Activated CD8-positive, alpha-beta T cell treated with anti-CD3 and anti-CD28 coated beads for 36 hours (primary cell): Measurements from ENCODE around the gene GPX2. TPM values are rescaled to one million over a fixed set of nuclear protein-coding genes. Genes with fewer than 3 reads are reported as not detected.

ENCODE experiments used
- ATAC-seq: fragments of 200-7000 bp; cut with Tn5 transposase; one replicate; pipeline ENCODE4 v1.10.0; 2021; ENCODE audit warnings: mild to moderate bottlenecking, moderate library complexity
- CTCF ChIA-PET: fragments of 350-600 bp; sonication (Branson Sonifier 250); formaldehyde crosslinking; loops from one replicate; lab custom pipeline; 2021; ENCODE audit warnings: antibody characterized with exemption; lab: Charles Lee
- POLR2A ChIA-PET: fragments of 350-600 bp; sonication (Branson Sonifier 250); formaldehyde crosslinking; loops from one replicate; lab custom pipeline; 2021; ENCODE audit warnings: antibody characterized with exemption; lab: Charles Lee
- DNase-seq: peaks from one replicate; pipeline ENCODE4 v3.0.0-alpha.2; 2020
- H3K27ac Mint-ChIP-seq: one replicate; pipeline ENCODE4 v1.8.0; 2021; ENCODE audit warnings: mild to moderate bottlenecking, mixed read lengths
- H3K27me3 Mint-ChIP-seq: one replicate; pipeline ENCODE4 v1.8.0; 2021; ENCODE audit warnings: mixed read lengths
- H3K36me3 Mint-ChIP-seq: one replicate; pipeline ENCODE4 v1.8.0; 2021; ENCODE audit warnings: low read depth, mixed read lengths
- H3K4me1 Mint-ChIP-seq: one replicate; pipeline ENCODE4 v1.8.0; 2021; ENCODE audit warnings: low read depth, mixed read lengths
- H3K4me3 Mint-ChIP-seq: one replicate; pipeline ENCODE4 v1.8.0; 2021; ENCODE audit warnings: mild to moderate bottlenecking, moderate library complexity, mixed read lengths
- H3K9me3 Mint-ChIP-seq: one replicate; pipeline ENCODE4 v1.8.0; 2021; ENCODE audit warnings: mixed read lengths
- intact Hi-C: fragments of 100-400 bp; cut with micrococcal nuclease; formaldehyde crosslinking; loops from one replicate; pipeline ENCODE4 v1.10.0; 2022
- total RNA-seq, 2 experiments: library from RNA; stranded (reverse); gene quantifications; one replicate each; pipeline ENCODE4 v1.2.3, GENCODE V29; 2021
- TF ChIP-seq, protein P1 (sequence below): fragments of 200-600 bp; IDR thresholded peaks from one replicate; pipeline ENCODE4 v1.8.0; 2022; ENCODE audit warnings: antibody characterized with exemption, mild to moderate bottlenecking

GPX2 gene
- total RNA-seq, 2 experiments from 2014 or later: not detected

DNA sequence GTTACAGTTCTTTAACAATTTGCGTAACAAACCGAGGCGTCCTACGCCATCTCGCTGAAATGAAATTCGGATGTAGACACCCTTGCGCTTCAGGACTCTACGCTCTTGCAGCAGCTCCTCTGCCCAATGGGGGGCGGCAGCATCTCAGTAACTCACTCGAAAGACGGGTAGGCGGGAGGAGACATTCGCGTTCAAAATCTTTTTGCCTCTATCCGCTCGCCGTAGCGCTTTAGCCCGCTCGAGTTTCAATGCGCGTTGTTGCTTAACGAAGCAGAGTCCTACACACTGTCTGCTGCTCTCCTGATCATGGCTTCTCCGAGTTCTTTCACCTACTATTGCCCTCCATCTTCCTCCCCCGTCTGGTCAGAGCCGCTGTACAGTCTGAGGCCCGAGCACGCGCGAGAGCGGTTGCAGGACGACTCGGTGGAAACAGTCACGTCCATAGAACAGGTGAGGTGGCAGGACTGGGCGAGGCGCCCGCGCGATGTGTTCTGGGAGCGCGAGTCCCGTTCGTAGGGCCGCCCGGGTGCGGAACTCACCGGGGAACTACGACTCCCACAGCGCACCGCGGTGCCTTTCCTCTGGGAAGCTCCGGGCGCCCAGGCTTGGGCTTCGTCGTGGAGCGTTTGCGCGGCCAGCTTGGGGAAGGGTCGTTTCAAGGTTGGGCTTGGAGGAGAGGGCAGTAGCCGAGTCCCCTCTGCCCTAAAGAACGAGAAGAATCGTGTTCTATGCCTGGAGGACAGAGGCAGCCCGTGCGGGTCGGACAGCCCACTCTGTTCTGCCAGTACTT is 44.3 kb upstream of the GPX2 start, which contains the start of gene FNTB:
Gene FNTB, plus strand, starts transcription at position 248 of the 790 bp plus-strand sequence. Its CDS starts 59 bp downstream, at position 307.
- H3K36me3 Mint-ChIP-seq: peaks cover 24% of the 10 kb centered on the region

GRCh38 chr14:64983439-64984310 is 41.1 kb upstream of the GPX2 start:
- ATAC-seq: no peak
- Mint-ChIP-seq H3K4me1 (peaks cover 19% of the 10 kb centered on the region), H3K36me3 (peaks cover 2% of the 10 kb centered on the region), H3K4me3 (peak overlapping the region; percentile 65), H3K27ac (no peak overlapping the region), H3K9me3 (no peaks in the 10 kb centered on the region), H3K27me3 (peaks cover 7% of the 10 kb centered on the region)
- TF ChIP-seq, protein P1, sequence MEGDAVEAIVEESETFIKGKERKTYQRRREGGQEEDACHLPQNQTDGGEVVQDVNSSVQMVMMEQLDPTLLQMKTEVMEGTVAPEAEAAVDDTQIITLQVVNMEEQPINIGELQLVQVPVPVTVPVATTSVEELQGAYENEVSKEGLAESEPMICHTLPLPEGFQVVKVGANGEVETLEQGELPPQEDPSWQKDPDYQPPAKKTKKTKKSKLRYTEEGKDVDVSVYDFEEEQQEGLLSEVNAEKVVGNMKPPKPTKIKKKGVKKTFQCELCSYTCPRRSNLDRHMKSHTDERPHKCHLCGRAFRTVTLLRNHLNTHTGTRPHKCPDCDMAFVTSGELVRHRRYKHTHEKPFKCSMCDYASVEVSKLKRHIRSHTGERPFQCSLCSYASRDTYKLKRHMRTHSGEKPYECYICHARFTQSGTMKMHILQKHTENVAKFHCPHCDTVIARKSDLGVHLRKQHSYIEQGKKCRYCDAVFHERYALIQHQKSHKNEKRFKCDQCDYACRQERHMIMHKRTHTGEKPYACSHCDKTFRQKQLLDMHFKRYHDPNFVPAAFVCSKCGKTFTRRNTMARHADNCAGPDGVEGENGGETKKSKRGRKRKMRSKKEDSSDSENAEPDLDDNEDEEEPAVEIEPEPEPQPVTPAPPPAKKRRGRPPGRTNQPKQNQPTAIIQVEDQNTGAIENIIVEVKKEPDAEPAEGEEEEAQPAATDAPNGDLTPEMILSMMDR: peak; percentile 68
- ChIA-PET CTCF (interaction anchor here (0.9 to 3.5 kb wide), 11 partner anchors 10 to 171 kb away, joined by 3 to 18 read pairs (median 4); no protein-coding TSS in a partner anchor), POLR2A (interaction anchor here (0.6 kb wide), 1 partner anchor 43 kb away, joined by 3 read pairs; no protein-coding TSS in a partner anchor)
- peak; percentile 56 for DNase-seq
- intact Hi-C loops: loop anchor here (10.0 kb wide), 2 partner anchors 159 to 311 kb away; no protein-coding TSS in a partner anchor

More for the DNA sequence above, 44.3 kb upstream of the GPX2 start, which contains the start of gene FNTB:
- H3K27ac Mint-ChIP-seq: peak within 1 kb of the TSS; percentile 94
- ChIA-PET POLR2A (interaction anchor here (0.6 to 1.9 kb wide), 9 partner anchors 11 to 267 kb away, joined by 3 to 6 read pairs (median 3); partner anchors contain the start of gene CHURC1), CTCF (interaction anchor here (0.7 to 3.6 kb wide), 19 partner anchors 11 to 424 kb away, joined by 3 to 18 read pairs (median 4); partner anchors contain the start of gene CHURC1)
- peak within 1 kb of the TSS; percentile 78 for H3K4me3 Mint-ChIP-seq
- peaks cover 43% of the 10 kb centered on the region for H3K4me1 Mint-ChIP-seq
- H3K27me3 Mint-ChIP-seq: peaks cover 7% of the 10 kb centered on the region
- DNase-seq: peak; percentile 96
- no peaks in the 10 kb centered on the region for H3K9me3 Mint-ChIP-seq
- peak; percentile 94 for ATAC-seq
- TF ChIP-seq, protein P1: peak; percentile 75
- intact Hi-C loops: loop anchor here (5.0 to 10.0 kb wide), 3 partner anchors 115 to 308 kb away; partner anchors contain the start of gene MAX

DNA sequence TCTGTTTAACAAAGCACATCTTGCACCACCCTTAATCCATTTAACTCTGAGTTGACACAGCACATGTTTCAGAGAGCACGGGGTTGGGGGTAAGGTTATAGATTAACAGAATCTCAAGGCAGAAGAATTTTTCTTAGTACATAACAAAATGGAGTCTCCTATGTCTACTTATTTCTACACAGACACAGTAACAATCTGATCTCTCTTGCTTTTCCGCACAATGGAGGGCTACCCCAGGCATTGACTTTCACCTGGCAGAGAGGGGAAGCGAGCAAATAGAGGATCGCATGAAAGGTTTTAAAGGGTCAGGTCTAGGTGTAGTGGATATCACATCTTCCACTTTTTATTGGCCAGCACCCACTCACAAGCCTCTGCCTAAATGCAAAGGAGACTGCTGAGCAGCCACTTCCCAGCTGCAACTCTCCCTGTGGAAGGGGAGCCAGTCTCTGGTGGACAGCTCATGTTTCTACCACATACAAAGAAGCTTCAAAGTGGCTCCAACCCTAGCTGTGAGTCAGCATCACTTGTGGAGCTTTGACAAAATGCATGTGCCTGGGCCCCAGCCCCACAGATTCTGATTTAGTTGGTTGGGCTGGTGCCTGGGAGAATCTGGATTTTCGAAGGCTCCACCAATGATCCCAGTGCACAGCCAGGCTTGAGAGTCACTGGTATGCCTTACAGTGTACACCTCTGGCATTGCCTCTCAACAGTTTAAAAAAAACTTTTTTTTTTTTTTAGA is 37.0 kb upstream of the GPX2 start:
- Mint-ChIP-seq H3K9me3 (no peaks in the 10 kb centered on the region), H3K4me1 (peaks cover 6% of the 10 kb centered on the region), H3K27me3 (peaks cover 7% of the 10 kb centered on the region), H3K36me3 (no peaks in the 10 kb centered on the region), H3K27ac (no peak overlapping the region), H3K4me3 (no peak overlapping the region)
- no peak for ATAC-seq
- POLR2A ChIA-PET: no interaction called here
- DNase-seq: no peak
- intact Hi-C loops: loop anchor here (10.0 kb wide), 2 partner anchors 155 to 315 kb away; no protein-coding TSS in a partner anchor
- CTCF ChIA-PET: interaction anchor here (2.2 kb wide), 1 partner anchor 88 kb away, joined by 6 read pairs; no protein-coding TSS in a partner anchor
- TF ChIP-seq, protein P1: no peak

- Mint-ChIP-seq H3K36me3 (no peaks in the 10 kb centered on the region), H3K9me3 (no peaks in the 10 kb centered on the region), H3K4me3 (no peak overlapping the region), H3K4me1 (peaks cover 3% of the 10 kb centered on the region), H3K27me3 (no peaks in the 10 kb centered on the region), H3K27ac (no peak overlapping the region)
- POLR2A ChIA-PET: no interaction called here
- intact Hi-C loops: no loop called here
- ATAC-seq (no peak), DNase-seq (no peak)
- CTCF ChIA-PET: interaction anchor here (0.9 to 1.0 kb wide), 2 partner anchors 10 to 151 kb away, joined by 3 to 4 read pairs; no protein-coding TSS in a partner anchor
- TF ChIP-seq, protein P1: no peak
Observed at GRCh38 chr14:64974563-64974962, 32.0 kb upstream of the GPX2 start.
